Endothelial cell of umbilical vein (primary cell): ENCODE measurements around the gene PPP2R5B. TPM values are rescaled to one million over a fixed set of nuclear protein-coding genes. Genes with fewer than 3 reads are reported as not detected.

Experiments
- BruUV-seq: library from RNA; stranded (reverse); fragments of 400-500 nt; replicated peaks from 2 replicates; lab custom pipeline; 2021; lab: Mats Ljungman, UMichigan
- CTCF ChIA-PET: fragments of 300-600, 350-600 bp; sonication (Branson Sonifier 250); formaldehyde crosslinking; loops from one replicate; lab custom pipeline; 2021; ENCODE audit warnings: antibody characterized with exemption, inconsistent platforms; lab: Charles Lee
- POLR2A ChIA-PET: fragments of 300-600, 350-600 bp; sonication (Branson Sonifier 250); formaldehyde crosslinking; loops from one replicate; lab custom pipeline; 2021; ENCODE audit warnings: antibody characterized with exemption, inconsistent platforms; lab: Charles Lee
- DNase-seq: peaks from one replicate; pipeline ENCODE4 v3.0.0-alpha.2; 2011; ENCODE audit warnings: low read depth, low spot score
- FAIRE-seq: peaks from 2 replicates; lab custom pipeline; 2011; peaks lifted over from hg19 to GRCh38; lab: Jason Lieb, UNC
- H2AFZ ChIP-seq: 2 replicates; pipeline ENCODE4 v1.6.0; 2012; ENCODE audit warnings: low read depth, low read length, control low read depth, inconsistent platforms
- H3K27ac ChIP-seq: 2 replicates; pipeline ENCODE4 v1.5.1; 2011; ENCODE audit warnings: low read depth, mild to moderate bottlenecking, control low read depth, low read length, moderate library complexity; ENCODE audit not compliant: insufficient read depth
- H3K27me3 ChIP-seq, 2 experiments: 2 replicates each; pipeline versions ENCODE4 v1.6.0 to v1.6.1; 2011; ENCODE audit warnings: low read length in 2 of 2, mixed read lengths in 1 of 2; ENCODE audit not compliant: control insufficient read depth in 2 of 2, insufficient read depth in 2 of 2
- H3K36me3 ChIP-seq, 2 experiments: 2 replicates in 1 of 2; 3 replicates in 1 of 2; pipeline ENCODE4 v1.5.1; 2011; ENCODE audit warnings: low read length in 2 of 2, mild to moderate bottlenecking in 1 of 2, moderate library complexity in 1 of 2; ENCODE audit not compliant: control insufficient read depth in 2 of 2, insufficient read depth in 2 of 2; ENCODE audit errors: extremely low read depth in 1 of 2
- H3K4me1 ChIP-seq: 3 replicates; pipeline ENCODE4 v1.5.1; 2011; ENCODE audit warnings: mild to moderate bottlenecking, low read length; ENCODE audit not compliant: control insufficient read depth, insufficient read depth; ENCODE audit errors: extremely low read depth
- H3K4me2 ChIP-seq: 2 replicates; pipeline ENCODE4 v1.6.1; 2011; ENCODE audit warnings: low read length, control low read depth, mixed read lengths; ENCODE audit not compliant: insufficient read depth
- H3K4me3 ChIP-seq, 3 experiments: fragments of 200-600 bp in 1 of 3; sonication (generic), shearing (Covaris generic) in 1 of 3; replicated peaks in 1 of 3; 2 replicates each; pipeline ENCODE4 v1.5.1; 2011 to 2016; ENCODE audit warnings: control low read depth in 3 of 3, low read length in 3 of 3, mild to moderate bottlenecking in 2 of 3, inconsistent platforms in 1 of 3, low read depth in 1 of 3, moderate library complexity in 1 of 3; ENCODE audit not compliant: insufficient read depth in 1 of 3
- H3K79me2 ChIP-seq: 2 replicates; pipeline ENCODE4 v1.6.0; 2012; ENCODE audit warnings: low read length, inconsistent platforms; ENCODE audit not compliant: control insufficient read depth, insufficient read depth
- H3K9ac ChIP-seq: replicated peaks from 2 replicates; pipeline ENCODE3; 2011; ENCODE audit warnings: low read length, control low read depth; ENCODE audit not compliant: insufficient read depth; ENCODE audit errors: extremely low read depth
- H3K9me1 ChIP-seq: replicated peaks from 3 replicates; pipeline ENCODE4 v1.6.0; 2011; ENCODE audit warnings: mild to moderate bottlenecking, low read length; ENCODE audit not compliant: control insufficient read depth, insufficient read depth; ENCODE audit errors: extremely low read depth
- H3K9me3 ChIP-seq: replicated peaks from 2 replicates; pipeline ENCODE4 v1.5.1; 2012; ENCODE audit warnings: low read length, inconsistent platforms; ENCODE audit not compliant: control insufficient read depth, insufficient read depth
- H4K20me1 ChIP-seq: replicated peaks from 2 replicates; pipeline ENCODE3; 2011; ENCODE audit warnings: mild to moderate bottlenecking, low read length; ENCODE audit not compliant: control insufficient read depth, insufficient read depth; ENCODE audit errors: extremely low read depth
- CTCF ChIP-seq, 2 donors: IDR thresholded peaks; 1 replicate in 1 of 2; 2 replicates in 1 of 2; pipeline ENCODE4 v1.5.1; 2011; ENCODE audit warnings: low read length in 2 of 2, mild to moderate bottlenecking in 2 of 2, moderate library complexity in 2 of 2, control low read depth in 1 of 2, inconsistent platforms in 1 of 2, low read depth in 1 of 2; ENCODE audit not compliant: insufficient read depth in 1 of 2; ENCODE audit errors: extremely low read depth in 1 of 2
- EZH2 ChIP-seq: IDR thresholded peaks from 2 replicates; pipeline ENCODE4 v1.6.1; 2012; ENCODE audit warnings: borderline replicate concordance, low read depth, mild to moderate bottlenecking, moderate library complexity, low read length, inconsistent platforms; ENCODE audit not compliant: severe bottlenecking
- FOS ChIP-seq: IDR thresholded peaks from 2 replicates; pipeline ENCODE4 v1.6.1; 2011; ENCODE audit warnings: mild to moderate bottlenecking, low read length, moderate library complexity, borderline replicate concordance; ENCODE audit not compliant: insufficient read depth
- JUN ChIP-seq: IDR thresholded peaks from 2 replicates; pipeline ENCODE4 v1.6.1; 2011; ENCODE audit warnings: borderline replicate concordance, low read depth; ENCODE audit not compliant: insufficient read length, insufficient read depth
- MAX ChIP-seq: IDR thresholded peaks from 2 replicates; pipeline ENCODE4 v1.6.1; 2011; ENCODE audit not compliant: insufficient read depth, insufficient read length
- MYC ChIP-seq: IDR thresholded peaks from one replicate; pipeline ENCODE4 v1.6.1; 2011; ENCODE audit warnings: mild to moderate bottlenecking, low read depth, low read length
- POLR2AphosphoS5 ChIP-seq: IDR thresholded peaks from 2 replicates; pipeline ENCODE4 v1.6.1; 2012; ENCODE audit warnings: low read depth, mild to moderate bottlenecking, control low read depth, low read length, moderate library complexity; ENCODE audit not compliant: insufficient read depth
- dilution Hi-C: fragments of 300-500 bp; cut with MboI; formaldehyde crosslinking; loops from one replicate; pipeline ENCODE4 v1.15.0; 2019; ENCODE audit warnings: low sequenced_read_pairs; ENCODE audit not compliant: extremely low pct_ligation_motif_present
- intact Hi-C: fragments of 100-400 bp; cut with micrococcal nuclease; formaldehyde crosslinking; loops from one replicate; pipeline ENCODE4 v1.10.0; 2022
- polyA plus RNA-seq, 4 experiments: library from polyadenylated mRNA; depleted of rRNA in 3 of 4; stranded (reverse) in 3 of 4; unstranded in 1 of 4; fragments of >200 nt; gene quantifications; 2 replicates each; pipeline versions ENCODE4 v1.2.1 to v1.2.3, GENCODE V29; 2011 to 2012; ENCODE audit warnings: missing spikeins in 1 of 4
- total RNA-seq: library from RNA; stranded (reverse); gene quantifications from 2 replicates; pipeline ENCODE4 v1.2.3, GENCODE V29; 2021

The PPP2R5B gene
- total and polyA plus RNA-seq, 2 donors (not counting 3 experiments of a cell fraction or from before 2014, with no cell fraction given): 17.6 to 17.8 TPM

- DNase-seq (no peak), FAIRE-seq (no peak)
Measured at GRCh38 chr11:64905516-64906313, 18.8 kb upstream of the PPP2R5B start.

More at GRCh38 chr11:64905516-64906313, 18.8 kb upstream of the PPP2R5B start:
- no peak overlapping the region for H3K4me3 ChIP-seq
- TF ChIP-seq MYC (no peak), MAX (no peak), POLR2AphosphoS5 (no peak), CTCF (IDR thresholded peaks at IDR 0.05; ENCODE audit: extremely low read depth in 1 of 2, insufficient read depth in 1 of 2, low read depth in 1 of 2, low read length in 2 of 2) (no peak), EZH2 (no peak), JUN (no peak), FOS (no peak)
- H3K4me2 ChIP-seq: no peak overlapping the region
- H4K20me1 ChIP-seq: no peaks in the 10 kb centered on the region
- no peaks in the 10 kb centered on the region for H3K27me3 ChIP-seq
- no peak overlapping the region for H3K27ac ChIP-seq
- CTCF ChIA-PET: no interaction called here
- intact Hi-C loops: no loop called here
- dilution Hi-C loops: no loop called here
- no peak overlapping the region for H3K9ac ChIP-seq
- H2AFZ ChIP-seq: no peak overlapping the region
- no peaks in the 10 kb centered on the region for H3K4me1 ChIP-seq
- H3K36me3 ChIP-seq: peaks cover 1 to 61% of the 10 kb centered on the region in 2 experiments
- no peaks in the 10 kb centered on the region for H3K9me1 ChIP-seq
- POLR2A ChIA-PET: no interaction called here
- BruUV-seq: no TSS peak
- no peaks in the 10 kb centered on the region for H3K79me2 ChIP-seq
- no peaks in the 10 kb centered on the region for H3K9me3 ChIP-seq
